Keratinocyte (primary cell): Measurements from ENCODE around the gene EPHB6. TPM values are rescaled to one million over a fixed set of nuclear protein-coding genes. Genes with fewer than 3 reads are reported as not detected.

Experiments
- DNase-seq: peaks from one replicate; pipeline ENCODE4 v3.0.0-alpha.2; 2011; ENCODE audit warnings: low read depth, missing footprints, low spot score
- FAIRE-seq: peaks from 2 replicates; lab custom pipeline; 2011; peaks lifted over from hg19 to GRCh38; lab: Jason Lieb, UNC
- H2AFZ ChIP-seq: 2 replicates; pipeline ENCODE4 v1.6.0; 2012; ENCODE audit warnings: low read length, control low read depth, inconsistent platforms; ENCODE audit not compliant: control insufficient read depth
- H3K27ac ChIP-seq: 2 replicates; pipeline ENCODE4 v1.5.1; 2011; ENCODE audit warnings: low read length; ENCODE audit not compliant: control insufficient read depth, insufficient read depth
- H3K27me3 ChIP-seq: 3 replicates; pipeline ENCODE4 v1.6.0; 2011; ENCODE audit warnings: low read length; ENCODE audit not compliant: control insufficient read depth, insufficient read depth; ENCODE audit errors: extremely low read depth
- H3K36me3 ChIP-seq, 2 experiments: 2 replicates in 1 of 2; 3 replicates in 1 of 2; pipeline ENCODE4 v1.5.1; 2011; ENCODE audit warnings: low read length in 2 of 2, mild to moderate bottlenecking in 1 of 2; ENCODE audit not compliant: control insufficient read depth in 2 of 2, insufficient read depth in 2 of 2; ENCODE audit errors: extremely low read depth in 1 of 2
- H3K4me1 ChIP-seq: 3 replicates; pipeline ENCODE4 v1.5.1; 2011; ENCODE audit warnings: low read length; ENCODE audit not compliant: control insufficient read depth, insufficient read depth; ENCODE audit errors: extremely low read depth
- H3K4me2 ChIP-seq: 3 replicates; pipeline ENCODE4 v1.6.0; 2011; ENCODE audit warnings: low read depth, low read length; ENCODE audit not compliant: control insufficient read depth, insufficient read depth; ENCODE audit errors: extremely low read depth
- H3K4me3 ChIP-seq, 3 experiments: fragments of 200-600 bp in 1 of 3; sonication (generic) in 1 of 3; 2 replicates in 2 of 3; 3 replicates in 1 of 3; pipeline ENCODE4 v1.5.1; 2011 to 2016; ENCODE audit warnings: low read length in 3 of 3, mild to moderate bottlenecking in 3 of 3, control low read depth in 2 of 3, inconsistent platforms in 1 of 3, low read depth in 1 of 3, mixed read lengths in 1 of 3, mixed run types in 1 of 3, moderate library complexity in 1 of 3; ENCODE audit not compliant: control insufficient read depth in 2 of 3, insufficient read depth in 2 of 3; ENCODE audit errors: extremely low read depth in 1 of 3
- H3K79me2 ChIP-seq: 2 replicates; pipeline ENCODE4 v1.6.0; 2012; ENCODE audit warnings: low read length; ENCODE audit not compliant: control insufficient read depth, insufficient read depth
- H3K9ac ChIP-seq: 3 replicates; pipeline ENCODE4 v1.6.0; 2011; ENCODE audit warnings: low read length; ENCODE audit not compliant: control insufficient read depth, insufficient read depth; ENCODE audit errors: extremely low read depth
- H3K9me1 ChIP-seq: 3 replicates; pipeline ENCODE4 v1.6.0; 2011; ENCODE audit warnings: low read length; ENCODE audit not compliant: control insufficient read depth, insufficient read depth; ENCODE audit errors: extremely low read depth
- H3K9me3 ChIP-seq: 2 replicates; pipeline ENCODE4 v1.5.1; 2012; ENCODE audit warnings: low read depth, low read length; ENCODE audit not compliant: control insufficient read depth
- H4K20me1 ChIP-seq: 3 replicates; pipeline ENCODE4 v1.6.0; 2011; ENCODE audit warnings: low read length; ENCODE audit not compliant: control insufficient read depth, insufficient read depth; ENCODE audit errors: extremely low read depth
- CTCF ChIP-seq, 3 experiments: IDR thresholded peaks in 1 of 3; conservative IDR thresholded peaks in 1 of 3; optimal IDR thresholded peaks in 1 of 3; 2 replicates in 2 of 3; 3 replicates in 1 of 3; pipeline versions ENCODE3 to v1.5.1; 2011; ENCODE audit warnings: low read length in 3 of 3, mild to moderate bottlenecking in 3 of 3, moderate library complexity in 2 of 3, control low read depth in 1 of 3, inconsistent platforms in 1 of 3; ENCODE audit not compliant: insufficient read depth in 2 of 3; ENCODE audit errors: extremely low read depth in 1 of 3
- EZH2 ChIP-seq: IDR thresholded peaks from one replicate; pipeline ENCODE4 v1.6.1; 2012; ENCODE audit warnings: inconsistent platforms, mild to moderate bottlenecking, low read length, moderate library complexity
- dilution Hi-C: fragments of 300-500 bp; cut with MboI; formaldehyde crosslinking; loops from one replicate; pipeline ENCODE4 v1.7.0; 2020; ENCODE audit warnings: low sequenced_read_pairs; ENCODE audit not compliant: extremely low pct_ligation_motif_present
- polyA plus RNA-seq, 5 experiments: library from polyadenylated mRNA; depleted of rRNA in 3 of 5; stranded (reverse) in 3 of 5; stranded (forward) in 1 of 5; unstranded in 1 of 5; fragments of >200 nt; gene quantifications; 1 replicate in 1 of 5; 2 replicates in 3 of 5; 3 replicates in 1 of 5; pipeline versions ENCODE4 v1.2.1 to v1.2.3, GENCODE V29; 2011 to 2012; ENCODE audit warnings: missing spikeins in 2 of 5, low read depth in 1 of 5, low replicate concordance in 1 of 5

The EPHB6 gene
- polyA plus RNA-seq, 1 donor (not counting 4 experiments of a cell fraction or from before 2014, with no cell fraction given), result 1.9 TPM

- Histone ChIP-seq H3K36me3 (no peaks in the 10 kb centered on the region), H3K9me1 (no peaks in the 10 kb centered on the region), H3K79me2 (no peaks in the 10 kb centered on the region), H3K9me3 (no peaks in the 10 kb centered on the region), H3K9ac (no peak overlapping the region), H3K4me2 (no peak overlapping the region), H4K20me1 (no peaks in the 10 kb centered on the region), H3K4me3 (no peak overlapping the region), H2AFZ (no peak overlapping the region), H3K27ac (no peak overlapping the region), H3K27me3 (peaks cover 10% of the 10 kb centered on the region), H3K4me1 (peaks cover 12% of the 10 kb centered on the region)
- DNase-seq (no peak), FAIRE-seq (no peak)
- no peak for TF ChIP-seq EZH2
- no peak for TF ChIP-seq CTCF (optimal IDR thresholded peaks at IDR 0.05 in 1 of 3, IDR thresholded peaks at IDR 0.05 in 1 of 3, conservative IDR thresholded peaks at IDR 0.05 in 1 of 3; ENCODE audit: extremely low read depth in 1 of 3, insufficient read depth in 2 of 3, low read length in 3 of 3)
- dilution Hi-C loops, result no loop called here
Observed at GRCh38 chr7:142851269-142851668, 3.6 kb upstream of the EPHB6 start.

- Histone ChIP-seq H3K36me3 (no peaks in the 10 kb centered on the region), H3K27me3 (peaks cover 10% of the 10 kb centered on the region), H3K4me3 (no peak overlapping the region), H3K9me3 (no peaks in the 10 kb centered on the region), H3K27ac (no peak overlapping the region), H3K4me2 (no peak overlapping the region), H3K4me1 (peaks cover 14% of the 10 kb centered on the region), H3K9me1 (no peaks in the 10 kb centered on the region), H3K79me2 (no peaks in the 10 kb centered on the region), H4K20me1 (no peaks in the 10 kb centered on the region), H3K9ac (no peak overlapping the region), H2AFZ (no peak overlapping the region)
- TF ChIP-seq EZH2 (no peak), CTCF (optimal IDR thresholded peaks at IDR 0.05 in 1 of 3, IDR thresholded peaks at IDR 0.05 in 1 of 3, conservative IDR thresholded peaks at IDR 0.05 in 1 of 3; ENCODE audit: extremely low read depth in 1 of 3, insufficient read depth in 2 of 3, low read length in 3 of 3) (no peak)
- dilution Hi-C loops, result no loop called here
- DNase-seq (no peak), FAIRE-seq (no peak)
Observed at GRCh38 chr7:142851919-142852318, 3.0 kb upstream of the EPHB6 start.
